Stimulated activated CD4-positive, alpha-beta T cell treated with anti-CD3 and anti-CD28 coated beads, Interleukin-1b, Interleukin-23, amount 100 ng/mL, for 48 hours (primary cell): ENCODE measurements around the gene CELF4.

Experiments
- DNase-seq: peaks from one replicate; pipeline ENCODE4 v3.0.0-alpha.2; 2020

Gene CELF4

GRCh38 chr18:37435150-37435867, 130.3 kb downstream of the CELF4 start:
- no peak for DNase-seq

GRCh38 chr18:37434161-37434860, 131.3 kb downstream of the CELF4 start:
- DNase-seq = no peak

GRCh38 chr18:37432436-37433195, 133.0 kb downstream of the CELF4 start:
- DNase-seq = no peak

GRCh38 chr18:37430357-37431076, 135.1 kb downstream of the CELF4 start:
- no peak for DNase-seq

- DNase-seq = no peak
Observed at GRCh38 chr18:37429791-37430190, 135.8 kb downstream of the CELF4 start.

- no peak for DNase-seq
Observed at GRCh38 chr18:37428288-37428974, 137.2 kb downstream of the CELF4 start.

- no peak for DNase-seq
Observed at GRCh38 chr18:37426586-37426985, 139.0 kb downstream of the CELF4 start.

- DNase-seq = no peak
Observed at GRCh38 chr18:37425222-37425621, 140.4 kb downstream of the CELF4 start.

- DNase-seq = no peak
Observed at GRCh38 chr18:37424507-37424906, 141.1 kb downstream of the CELF4 start.

GRCh38 chr18:37422596-37422995, 143.0 kb downstream of the CELF4 start:
- DNase-seq = no peak

- DNase-seq = no peak
Observed at GRCh38 chr18:37422116-37422515, 143.5 kb downstream of the CELF4 start.

- no peak for DNase-seq
Observed at GRCh38 chr18:37421341-37422077, 144.1 kb downstream of the CELF4 start.

GRCh38 chr18:37420315-37420880, 145.2 kb downstream of the CELF4 start:
- DNase-seq = no peak

GRCh38 chr18:37419866-37420265, 145.7 kb downstream of the CELF4 start:
- DNase-seq = no peak

GRCh38 chr18:37419315-37419714, 146.3 kb downstream of the CELF4 start:
- no peak for DNase-seq

- no peak for DNase-seq
Observed at GRCh38 chr18:37414816-37415215, 150.8 kb downstream of the CELF4 start.

GRCh38 chr18:37412829-37413228, 152.8 kb downstream of the CELF4 start:
- no peak for DNase-seq

- DNase-seq = no peak
Observed at GRCh38 chr18:37412333-37412732, 153.3 kb downstream of the CELF4 start.

- no peak for DNase-seq
Observed at GRCh38 chr18:37409878-37410277, 155.7 kb downstream of the CELF4 start.

- DNase-seq = no peak
Observed at GRCh38 chr18:37408676-37409265, 156.8 kb downstream of the CELF4 start.

GRCh38 chr18:37407571-37407970, 158.0 kb downstream of the CELF4 start:
- DNase-seq = no peak
